Breast epithelium (tissue), 4 donors: ENCODE results near the gene ARL2. TPM values are rescaled to one million over a fixed set of nuclear protein-coding genes. Genes with fewer than 3 reads are reported as not detected.

Experiments used
- DNase-seq, 2 donors: peaks; one replicate each; pipeline ENCODE4 v3.0.0-alpha.2; 2019; ENCODE audit warnings: low spot score in 2 of 2
- H3K27ac ChIP-seq, 2 donors: fragments of 200-600 bp; sonication (generic) in 1 of 2; one replicate each; pipeline ENCODE4 v1.5.1; 2016 to 2019; ENCODE audit warnings: mild to moderate bottlenecking in 1 of 2
- H3K27me3 ChIP-seq, 2 donors: fragments of 200-600 bp; sonication (generic) in 1 of 2; one replicate each; pipeline versions ENCODE4 v1.5.1 to v1.6.0; 2017 to 2019; ENCODE audit warnings: control low read depth in 1 of 2, mild to moderate bottlenecking in 1 of 2
- H3K36me3 ChIP-seq: fragments of 200-600 bp; one replicate; pipeline ENCODE4 v1.5.1; 2019
- H3K4me1 ChIP-seq, 2 donors: fragments of 200-600 bp; sonication (generic); one replicate each; pipeline ENCODE4 v1.5.1; 2016 to 2019; ENCODE audit warnings: control low read depth in 1 of 2
- H3K4me3 ChIP-seq, 3 donors: fragments of 200-600 bp; sonication (generic); 1 replicate in 2 of 3; 2 replicates in 1 of 3; pipeline ENCODE4 v1.5.1; 2016 to 2019; ENCODE audit warnings: mild to moderate bottlenecking in 3 of 3, moderate library complexity in 2 of 3
- H3K9me3 ChIP-seq, 2 donors: fragments of 200-600 bp; sonication (generic) in 1 of 2; one replicate each; pipeline ENCODE4 v1.5.1; 2016 to 2019; ENCODE audit warnings: control low read depth in 1 of 2
- POLR2A ChIP-seq: fragments of 450-650 bp; IDR thresholded peaks from one replicate; pipeline ENCODE4 v1.6.1; 2016; ENCODE audit warnings: antibody characterized with exemption, mild to moderate bottlenecking, moderate library complexity
- POLR2AphosphoS5 ChIP-seq, 3 donors: sonication (generic); formaldehyde crosslinking; IDR thresholded peaks; one replicate each; pipeline ENCODE4 v1.6.1; 2017; ENCODE audit warnings: antibody characterized with exemption in 3 of 3
- intact Hi-C: fragments of 100-400 bp; cut with DNase I; formaldehyde crosslinking; loops from one replicate; pipeline ENCODE4 v1.15.1; 2023; ENCODE audit warnings: low total_unique reads
- total RNA-seq, 3 donors: library from RNA; depleted of rRNA; stranded (reverse); fragments of >200 nt; gene quantifications; one replicate each; pipeline ENCODE4 v1.1.0, GENCODE V29; 2016
- TF ChIP-seq, protein P1 (sequence below), 3 donors: fragments of 450-650 bp; IDR thresholded peaks; one replicate each; pipeline ENCODE4 v1.5.1; 2016 to 2017; ENCODE audit warnings: antibody characterized with exemption in 3 of 3, mild to moderate bottlenecking in 3 of 3, moderate library complexity in 3 of 3

Gene ARL2
- total RNA-seq, 3 donors from 2014 or later, result 99.8 to 193 (median 154) TPM

- Histone ChIP-seq H3K36me3 (no peaks in the 10 kb centered on the region), H3K4me1 (no peaks in the 10 kb centered on the region), H3K4me3 (no peak overlapping the region), H3K27me3 (no peaks in the 10 kb centered on the region), H3K27ac (no peak overlapping the region), H3K9me3 (no peaks in the 10 kb centered on the region)
- no peak for DNase-seq
- intact Hi-C loops, result no loop called here
- TF ChIP-seq POLR2A (no peak), POLR2AphosphoS5 (IDR thresholded peaks at IDR 0.05) (no peak)
- TF ChIP-seq, protein P1, sequence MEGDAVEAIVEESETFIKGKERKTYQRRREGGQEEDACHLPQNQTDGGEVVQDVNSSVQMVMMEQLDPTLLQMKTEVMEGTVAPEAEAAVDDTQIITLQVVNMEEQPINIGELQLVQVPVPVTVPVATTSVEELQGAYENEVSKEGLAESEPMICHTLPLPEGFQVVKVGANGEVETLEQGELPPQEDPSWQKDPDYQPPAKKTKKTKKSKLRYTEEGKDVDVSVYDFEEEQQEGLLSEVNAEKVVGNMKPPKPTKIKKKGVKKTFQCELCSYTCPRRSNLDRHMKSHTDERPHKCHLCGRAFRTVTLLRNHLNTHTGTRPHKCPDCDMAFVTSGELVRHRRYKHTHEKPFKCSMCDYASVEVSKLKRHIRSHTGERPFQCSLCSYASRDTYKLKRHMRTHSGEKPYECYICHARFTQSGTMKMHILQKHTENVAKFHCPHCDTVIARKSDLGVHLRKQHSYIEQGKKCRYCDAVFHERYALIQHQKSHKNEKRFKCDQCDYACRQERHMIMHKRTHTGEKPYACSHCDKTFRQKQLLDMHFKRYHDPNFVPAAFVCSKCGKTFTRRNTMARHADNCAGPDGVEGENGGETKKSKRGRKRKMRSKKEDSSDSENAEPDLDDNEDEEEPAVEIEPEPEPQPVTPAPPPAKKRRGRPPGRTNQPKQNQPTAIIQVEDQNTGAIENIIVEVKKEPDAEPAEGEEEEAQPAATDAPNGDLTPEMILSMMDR (IDR thresholded peaks at IDR 0.05), result no peak
These were observed 43.0 kb downstream of the ARL2 start for GRCh38 chr11:65056999-65057398.

DNA sequence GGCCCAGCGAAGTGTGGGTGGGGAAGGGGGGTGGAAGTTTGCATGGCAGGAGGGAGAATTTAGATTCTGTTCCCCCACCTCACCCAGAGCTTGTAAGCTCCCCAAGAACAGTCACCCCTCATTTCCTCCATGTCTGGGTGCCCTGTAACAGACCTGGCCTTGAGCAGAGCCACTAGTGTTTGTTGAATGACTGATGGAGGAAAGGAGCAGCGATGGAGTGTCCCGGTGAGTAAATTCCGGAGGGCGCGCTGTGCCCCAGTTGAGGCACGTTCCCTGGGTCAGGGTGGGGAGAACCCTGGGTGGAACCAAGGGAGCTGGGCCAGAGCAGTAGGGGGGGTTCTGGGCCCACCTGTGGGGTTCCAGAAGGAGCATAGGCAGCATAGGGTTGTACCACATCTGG lies 43.6 kb downstream of the ARL2 start:
- H3K4me1 ChIP-seq, result no peaks in the 10 kb centered on the region
- TF ChIP-seq, protein P1 (IDR thresholded peaks at IDR 0.05), result no peak
- TF ChIP-seq POLR2A, result no peak
- TF ChIP-seq POLR2AphosphoS5 (IDR thresholded peaks at IDR 0.05), result no peak
- H3K4me3 ChIP-seq, result no peak overlapping the region
- no peaks in the 10 kb centered on the region for H3K27me3 ChIP-seq
- no peak for DNase-seq
- no peaks in the 10 kb centered on the region for H3K36me3 ChIP-seq
- H3K27ac ChIP-seq, result no peak overlapping the region
- intact Hi-C loops, result no loop called here
- H3K9me3 ChIP-seq, result no peaks in the 10 kb centered on the region

GRCh38 chr11:65058012-65058411 lies 44.1 kb downstream of the ARL2 start:
- H3K4me1 ChIP-seq, result no peaks in the 10 kb centered on the region
- H3K36me3 ChIP-seq, result no peaks in the 10 kb centered on the region
- DNase-seq, result no peak
- intact Hi-C loops, result no loop called here
- no peak overlapping the region for H3K27ac ChIP-seq
- TF ChIP-seq POLR2AphosphoS5 (IDR thresholded peaks at IDR 0.05) (no peak), POLR2A (no peak)
- TF ChIP-seq, protein P1 (IDR thresholded peaks at IDR 0.05), result no peak
- H3K9me3 ChIP-seq, result no peaks in the 10 kb centered on the region
- no peaks in the 10 kb centered on the region for H3K27me3 ChIP-seq
- H3K4me3 ChIP-seq, result no peak overlapping the region

- Histone ChIP-seq H3K9me3 (no peaks in the 10 kb centered on the region), H3K36me3 (no peaks in the 10 kb centered on the region), H3K27me3 (no peaks in the 10 kb centered on the region), H3K4me3 (no peak within 1 kb of the TSS), H3K4me1 (no peaks in the 10 kb centered on the region), H3K27ac (no peak within 1 kb of the TSS)
- intact Hi-C loops, result no loop called here
- DNase-seq, result no peak
- TF ChIP-seq POLR2A, result no peak
- TF ChIP-seq, protein P1 (IDR thresholded peaks at IDR 0.05), result no peak
- TF ChIP-seq POLR2AphosphoS5 (IDR thresholded peaks at IDR 0.05), result no peak
These were observed 44.6 kb downstream of the ARL2 start, which contains the start of gene NAALADL1 for GRCh38 chr11:65058419-65059054. Gene NAALADL1 (minus strand): TSS chr11:65058553. CDS start chr11:65058521, 32 bp downstream.

DNA sequence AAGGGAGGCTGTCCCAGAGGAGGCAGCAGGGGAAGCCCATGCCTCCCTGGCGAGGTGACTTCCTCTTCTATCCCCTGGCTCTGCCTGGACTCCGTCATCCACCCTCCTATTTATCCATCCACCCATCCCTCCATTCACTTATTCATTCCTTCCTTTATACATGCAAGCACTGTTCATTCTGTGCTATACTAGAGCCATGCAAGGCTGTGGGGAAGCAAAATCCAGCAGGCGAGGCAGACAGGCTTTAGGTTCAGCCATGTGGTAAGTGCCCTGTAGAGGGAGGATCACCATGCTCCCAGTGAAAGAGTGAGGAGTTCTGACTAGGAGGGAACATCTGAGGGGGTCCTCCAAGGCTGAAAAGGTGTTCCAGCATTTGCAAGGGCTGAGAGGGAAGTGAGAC lies 45.6 kb downstream of the ARL2 start:
- Histone ChIP-seq H3K4me1 (no peaks in the 10 kb centered on the region), H3K27ac (no peak overlapping the region), H3K9me3 (no peaks in the 10 kb centered on the region), H3K4me3 (no peak overlapping the region), H3K27me3 (no peaks in the 10 kb centered on the region), H3K36me3 (no peaks in the 10 kb centered on the region)
- no peak for DNase-seq
- TF ChIP-seq POLR2AphosphoS5 (IDR thresholded peaks at IDR 0.05) (no peak), POLR2A (no peak)
- TF ChIP-seq, protein P1 (IDR thresholded peaks at IDR 0.05), result no peak
- intact Hi-C loops, result no loop called here
